Measurements from ENCODE around the gene ERV3-1.
A peak's percentile ranks its signal among the peaks of the same experiment; 100 is the strongest.
"Not testable (repeated sequence)": the region's sequence is repeated elsewhere in the genome, so short reads cannot be mapped to it uniquely, and the experiment has no call there.

ERV3-1 gene, protein sequence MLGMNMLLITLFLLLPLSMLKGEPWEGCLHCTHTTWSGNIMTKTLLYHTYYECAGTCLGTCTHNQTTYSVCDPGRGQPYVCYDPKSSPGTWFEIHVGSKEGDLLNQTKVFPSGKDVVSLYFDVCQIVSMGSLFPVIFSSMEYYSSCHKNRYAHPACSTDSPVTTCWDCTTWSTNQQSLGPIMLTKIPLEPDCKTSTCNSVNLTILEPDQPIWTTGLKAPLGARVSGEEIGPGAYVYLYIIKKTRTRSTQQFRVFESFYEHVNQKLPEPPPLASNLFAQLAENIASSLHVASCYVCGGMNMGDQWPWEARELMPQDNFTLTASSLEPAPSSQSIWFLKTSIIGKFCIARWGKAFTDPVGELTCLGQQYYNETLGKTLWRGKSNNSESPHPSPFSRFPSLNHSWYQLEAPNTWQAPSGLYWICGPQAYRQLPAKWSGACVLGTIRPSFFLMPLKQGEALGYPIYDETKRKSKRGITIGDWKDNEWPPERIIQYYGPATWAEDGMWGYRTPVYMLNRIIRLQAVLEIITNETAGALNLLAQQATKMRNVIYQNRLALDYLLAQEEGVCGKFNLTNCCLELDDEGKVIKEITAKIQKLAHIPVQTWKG

DNA sequence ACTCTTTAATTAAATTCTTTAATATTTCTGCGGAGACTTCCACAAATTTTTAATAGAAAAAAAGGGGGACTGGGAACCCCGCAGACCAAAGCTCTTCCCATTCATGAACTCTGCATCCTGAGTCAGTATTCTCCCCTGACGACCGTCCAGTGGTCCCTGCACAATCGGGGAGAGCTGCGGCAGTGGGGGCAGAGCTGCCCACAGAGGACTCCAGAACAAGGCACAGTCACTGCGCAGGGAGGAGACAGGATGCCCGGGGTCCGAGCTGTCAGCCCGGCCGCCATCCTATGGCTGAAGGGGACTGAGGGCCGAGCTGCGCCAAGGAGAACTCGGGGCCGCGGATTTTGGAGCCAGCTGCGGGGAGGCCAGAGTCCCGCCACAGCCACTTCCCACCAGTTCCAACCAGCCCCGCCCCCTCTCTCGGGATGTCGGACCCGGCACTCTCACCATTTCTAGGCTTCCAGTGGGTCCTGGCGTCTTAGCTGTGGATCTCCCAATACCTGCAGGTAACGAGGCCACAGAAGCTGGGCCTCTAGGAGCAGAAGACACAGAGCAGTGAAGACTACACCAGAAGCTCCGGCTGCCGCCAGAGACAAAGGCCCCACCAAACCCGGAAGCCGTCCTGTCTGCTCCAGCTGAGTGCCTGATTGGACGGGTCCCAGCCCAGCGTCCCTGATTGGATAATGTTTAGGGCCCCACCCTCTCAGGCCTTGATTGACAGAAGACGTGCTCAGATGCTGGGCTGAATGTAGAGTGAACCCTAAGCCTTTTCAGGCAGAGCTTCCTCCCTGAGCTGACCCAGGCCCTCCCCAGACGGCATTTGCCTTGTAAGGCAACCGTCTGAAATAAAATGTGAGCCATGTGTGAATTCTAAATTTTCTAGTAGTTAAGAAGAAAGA, at the start of gene ERV3-1:
TSS of gene ERV3-1 (minus strand) at position 594 of the 899 bp plus-strand sequence. CDS start 13,661 bp downstream, outside the sequence.
- peak; percentile 95 for DNase-seq

DNA sequence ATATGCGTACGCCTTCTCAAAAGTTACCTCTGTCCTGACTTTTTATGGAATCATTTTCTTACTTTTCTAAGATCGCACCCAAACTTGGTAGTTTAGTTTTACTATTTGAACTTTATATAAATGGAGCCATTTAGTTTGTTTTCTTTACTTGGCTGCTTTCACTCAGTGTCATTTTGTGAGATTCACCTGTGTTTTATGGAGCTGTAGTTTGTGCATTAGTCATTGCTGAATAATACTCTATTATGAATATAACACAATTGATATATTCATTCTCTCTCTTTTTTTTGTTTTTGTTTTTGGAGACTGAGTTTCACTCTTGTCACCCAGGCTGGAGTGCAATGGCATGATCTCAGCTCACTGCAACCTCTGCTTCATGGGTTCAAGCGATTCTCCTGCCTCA, 49.3 kb upstream of the ERV3-1 start:
- not testable (repeated sequence) for DNase-seq

DNA sequence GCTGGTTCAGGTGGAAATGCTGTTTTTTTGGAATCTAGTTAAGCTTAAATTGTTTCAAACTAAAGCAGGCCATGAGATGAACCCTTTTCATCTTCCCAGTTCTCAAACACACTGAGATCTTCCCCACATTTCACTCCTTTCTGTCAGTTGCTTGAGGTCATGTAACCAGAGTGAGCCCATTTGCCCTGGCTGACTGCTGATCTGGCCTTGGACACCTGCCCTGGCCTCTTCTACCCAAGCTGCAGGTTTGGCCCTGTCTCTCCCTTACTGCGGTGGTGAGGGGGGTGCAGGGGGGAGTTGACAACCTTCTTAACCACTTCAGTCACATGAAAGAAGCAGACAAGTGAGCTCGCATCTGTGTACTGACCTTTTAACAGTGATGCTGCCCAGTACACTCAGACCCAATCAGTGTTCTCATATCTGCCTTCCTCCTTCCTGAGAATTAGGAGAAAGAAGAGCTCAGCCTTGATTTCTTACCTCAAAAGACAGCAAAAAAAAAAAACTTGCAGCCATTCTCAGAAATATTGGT, 48.0 kb upstream of the ERV3-1 start:
- not testable (repeated sequence) for DNase-seq

DNA sequence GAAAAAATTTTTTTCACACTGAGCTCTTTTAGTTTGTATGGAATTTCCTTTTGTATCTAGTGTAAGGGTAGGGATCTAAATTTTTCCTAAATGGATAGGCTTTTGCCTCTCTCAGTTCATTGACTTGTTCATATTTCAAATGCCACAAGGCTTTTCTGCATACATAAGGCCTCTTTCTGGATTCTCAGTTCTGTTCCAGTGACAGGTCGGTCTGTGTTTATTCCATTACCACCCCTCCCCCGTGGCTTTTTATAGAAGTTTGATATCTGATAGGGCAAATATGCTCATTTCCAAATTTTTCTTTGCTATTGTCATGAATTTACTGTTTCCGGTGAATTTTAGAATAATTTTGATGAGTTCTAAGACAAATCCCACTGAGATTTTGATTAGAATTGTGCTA, 45.2 kb upstream of the ERV3-1 start:
- not testable (repeated sequence) for DNase-seq

DNA sequence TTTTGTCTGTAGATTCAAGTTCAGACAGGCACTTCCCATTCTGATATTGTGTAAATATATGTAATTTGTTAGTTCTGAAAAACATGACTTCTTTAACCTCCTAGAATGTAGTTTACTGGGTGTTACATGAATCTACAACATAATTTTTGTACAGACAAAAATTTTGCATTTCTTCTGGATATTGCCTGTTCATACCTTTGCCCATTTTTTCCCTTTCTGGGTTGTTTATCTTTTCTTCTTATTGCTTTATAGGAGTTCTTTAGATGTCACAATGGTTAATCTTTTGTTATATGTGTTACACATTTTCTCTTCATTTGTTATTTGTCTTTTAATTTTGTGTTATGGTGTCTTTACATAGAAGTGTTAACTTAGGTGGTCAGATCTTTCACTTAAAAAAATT, 44.7 kb upstream of the ERV3-1 start:
- not testable (repeated sequence) for DNase-seq

DNA sequence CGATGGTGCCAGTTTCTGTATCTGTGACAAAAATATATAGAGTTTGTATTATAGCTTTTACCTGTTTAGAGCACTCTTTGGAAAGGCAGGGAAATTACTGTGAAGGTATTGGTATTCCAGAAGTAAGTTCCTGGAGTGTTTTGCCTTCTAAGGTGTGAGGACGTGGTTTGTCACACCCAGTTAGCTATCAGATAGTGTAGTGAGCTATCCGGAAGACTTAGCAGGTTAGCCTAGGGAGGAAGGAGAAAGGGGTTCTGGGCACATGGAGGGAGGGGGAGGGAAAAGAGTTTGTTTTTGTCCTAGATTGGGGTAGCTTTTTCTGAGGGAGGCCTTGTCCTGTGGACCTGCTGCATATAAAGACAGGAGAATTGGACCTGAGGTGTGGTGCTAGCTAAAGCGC, 39.8 kb upstream of the ERV3-1 start:
- DNase-seq = not testable (repeated sequence)

DNA sequence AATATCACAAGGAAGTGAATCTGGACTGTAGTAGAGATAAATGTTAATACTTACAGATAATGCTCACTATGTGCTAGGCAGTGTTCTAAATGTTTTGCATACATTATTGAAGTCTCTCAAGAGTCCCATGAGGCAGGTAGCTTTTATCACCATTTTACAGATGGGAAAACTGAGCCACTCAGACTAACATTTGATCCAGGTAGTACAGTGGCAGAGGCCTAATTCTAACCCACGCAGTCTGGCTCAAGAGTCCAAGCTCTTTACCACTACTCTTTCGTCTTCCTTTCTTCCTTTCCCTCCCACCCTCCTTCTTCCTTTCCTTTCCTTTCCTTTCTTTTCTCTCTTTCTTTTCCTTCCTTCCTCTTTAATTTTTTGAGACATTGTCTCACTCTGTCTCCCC, 39.1 kb upstream of the ERV3-1 start:
- DNase-seq = not testable (repeated sequence)

DNA sequence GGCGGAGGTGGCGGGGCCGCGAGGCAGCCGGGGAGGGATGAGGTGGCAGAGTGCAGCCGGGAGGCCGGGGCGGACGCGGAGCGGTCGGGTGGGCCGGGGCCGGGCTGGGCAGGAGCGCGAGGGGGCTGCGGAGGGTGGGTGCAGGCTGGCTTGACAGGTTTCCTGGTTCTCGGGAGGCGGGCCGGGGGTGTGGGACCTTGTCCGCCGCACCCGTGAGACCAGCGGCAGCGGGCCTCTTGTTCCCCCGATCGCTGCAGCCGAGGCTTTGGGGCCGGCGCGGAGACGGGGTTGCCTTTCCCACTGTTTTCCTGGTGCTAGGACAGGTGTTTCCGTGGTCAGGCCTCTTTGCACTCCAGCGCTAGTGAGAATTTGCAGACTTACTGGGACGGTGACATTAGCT, 32.3 kb upstream of the ERV3-1 start:
- DNase-seq = not testable (repeated sequence)

DNA sequence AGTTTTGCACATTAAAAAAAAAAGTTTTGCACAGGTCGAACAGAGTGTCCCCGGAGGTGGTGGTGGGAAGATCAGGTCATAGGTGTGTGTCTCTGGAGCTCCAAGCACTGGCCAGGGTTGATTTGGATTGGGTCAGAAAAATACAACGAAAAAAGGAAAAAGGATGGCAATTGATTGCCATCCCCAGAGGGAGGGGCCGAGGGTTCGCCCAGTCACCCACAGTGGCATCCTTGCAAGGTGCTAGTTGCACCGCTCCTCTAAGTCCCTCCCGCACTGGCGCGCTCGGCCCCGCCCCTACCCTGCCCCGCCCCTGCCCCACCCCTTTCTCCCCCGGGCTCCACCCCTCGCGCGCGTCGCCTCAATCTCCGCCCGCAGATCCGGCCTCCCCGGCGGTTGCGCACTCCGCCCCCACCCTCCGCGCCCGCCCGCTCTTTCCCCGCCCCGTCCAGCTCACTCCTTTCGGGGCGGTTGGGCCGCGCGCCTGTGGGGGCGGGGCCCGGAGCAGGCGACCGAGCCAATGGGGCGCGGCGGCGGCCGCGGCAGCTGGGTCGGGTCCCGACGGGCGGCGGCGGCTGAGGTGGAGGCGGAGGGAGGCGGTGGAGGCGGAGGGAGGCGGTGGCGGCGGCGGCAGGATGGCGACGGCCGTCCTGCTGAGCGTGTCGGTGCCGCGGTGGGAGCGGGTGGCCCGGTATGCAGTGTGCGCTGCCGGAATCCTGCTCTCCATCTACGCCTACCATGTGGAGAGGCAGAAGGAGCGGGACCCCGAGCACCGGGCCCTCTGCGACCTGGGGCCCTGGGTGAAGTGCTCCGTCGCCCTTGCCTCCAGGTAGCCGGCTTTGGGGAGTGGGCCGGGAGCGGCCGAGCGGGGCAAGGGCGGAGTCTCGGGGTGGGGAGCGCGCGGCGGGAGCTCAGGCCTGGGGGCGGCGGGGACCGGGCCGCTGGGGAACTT, 31.5 kb upstream of the ERV3-1 start:
- peak; percentile 66 for DNase-seq

DNA sequence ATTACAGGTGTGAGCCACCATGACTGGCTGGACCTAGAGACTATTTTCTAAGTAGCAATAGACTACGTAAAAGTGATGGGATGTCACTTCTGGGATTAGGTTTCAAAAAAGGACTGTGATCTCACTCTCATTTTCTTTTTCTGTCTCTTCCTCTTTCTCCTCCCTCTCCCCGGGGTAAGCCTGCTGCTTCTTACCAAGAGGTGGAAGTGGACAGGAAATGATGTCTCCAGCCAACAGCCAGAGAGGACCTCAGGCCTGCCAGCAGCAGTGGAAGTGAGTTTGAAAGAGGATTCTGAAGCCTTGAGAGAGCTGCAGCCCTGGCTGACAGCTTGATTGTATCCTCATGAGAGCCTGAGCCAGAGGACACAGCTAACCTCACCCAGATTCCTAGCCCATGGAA, 30.0 kb upstream of the ERV3-1 start:
- not testable (repeated sequence) for DNase-seq

DNA sequence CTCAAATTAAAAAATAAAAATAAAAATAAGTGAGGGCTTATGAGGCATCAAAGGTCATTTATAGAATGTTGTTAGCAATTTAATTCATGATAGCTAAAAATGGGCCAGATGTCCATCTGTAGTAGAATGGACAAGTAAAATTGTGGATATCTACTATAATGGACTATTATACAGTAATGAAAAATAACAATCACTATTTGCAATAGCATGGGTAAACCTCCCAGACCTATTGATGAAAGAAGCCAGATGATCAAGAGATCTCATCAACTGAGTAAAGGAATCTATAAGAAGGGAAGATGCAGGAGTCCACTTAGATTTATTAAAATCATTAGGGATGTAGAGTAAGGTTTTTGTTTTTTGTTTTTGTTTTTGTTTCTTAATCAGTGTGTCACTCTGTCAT, 29.0 kb upstream of the ERV3-1 start:
- not testable (repeated sequence) for DNase-seq

DNA sequence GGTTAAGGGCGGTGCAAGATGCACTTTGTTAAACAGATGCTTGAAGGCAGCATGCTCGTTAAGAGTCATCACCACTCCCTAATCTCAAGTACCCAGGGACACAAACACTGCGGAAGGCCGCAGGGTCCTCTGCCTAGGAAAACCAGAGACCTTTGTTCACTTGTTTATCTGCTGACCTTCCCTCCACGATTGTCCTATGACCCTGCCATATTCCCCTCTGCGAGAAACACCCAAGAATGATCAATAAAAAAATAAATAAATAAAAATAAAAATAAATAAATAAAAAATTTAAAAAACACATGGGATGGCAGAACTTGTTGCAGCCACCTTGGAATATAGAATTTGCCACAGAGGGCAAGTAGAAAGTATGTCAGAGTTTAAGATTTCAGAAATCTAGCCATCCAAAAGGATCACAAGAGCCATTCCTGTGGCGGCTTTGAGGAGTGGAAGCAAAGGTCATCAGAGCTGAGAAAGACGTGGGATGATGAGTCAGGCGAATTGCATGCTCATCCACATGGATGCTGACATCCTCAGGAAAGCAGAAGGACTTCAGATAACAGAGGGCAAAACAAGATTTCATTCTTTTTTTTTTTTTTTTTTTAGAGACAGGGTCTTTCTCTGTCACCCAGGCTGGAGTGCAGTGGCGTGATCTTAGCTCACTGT, 27.8 kb upstream of the ERV3-1 start:
- DNase-seq = not testable (repeated sequence)

DNA sequence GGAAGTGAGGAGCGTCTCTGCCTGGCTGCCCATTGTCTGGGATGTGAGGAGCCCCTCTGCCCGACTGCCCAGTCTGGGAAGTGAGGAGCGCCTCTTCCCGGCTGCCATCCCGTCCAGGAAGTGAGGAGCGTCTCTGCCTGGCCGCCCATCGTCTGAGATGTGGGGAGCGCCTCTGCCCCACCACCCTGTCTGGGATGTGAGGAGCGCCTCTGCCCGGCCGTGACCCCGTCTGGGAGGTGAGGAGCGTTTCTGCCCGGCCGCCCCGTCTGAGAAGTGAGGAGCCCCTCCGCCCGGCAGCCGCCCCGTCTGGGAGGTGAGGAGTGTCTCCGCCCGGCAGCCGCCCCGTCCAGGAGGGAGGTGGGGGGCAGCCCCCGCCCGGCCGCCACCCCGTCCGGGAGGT, 26.9 kb upstream of the ERV3-1 start:
- DNase-seq = not testable (repeated sequence)

DNA sequence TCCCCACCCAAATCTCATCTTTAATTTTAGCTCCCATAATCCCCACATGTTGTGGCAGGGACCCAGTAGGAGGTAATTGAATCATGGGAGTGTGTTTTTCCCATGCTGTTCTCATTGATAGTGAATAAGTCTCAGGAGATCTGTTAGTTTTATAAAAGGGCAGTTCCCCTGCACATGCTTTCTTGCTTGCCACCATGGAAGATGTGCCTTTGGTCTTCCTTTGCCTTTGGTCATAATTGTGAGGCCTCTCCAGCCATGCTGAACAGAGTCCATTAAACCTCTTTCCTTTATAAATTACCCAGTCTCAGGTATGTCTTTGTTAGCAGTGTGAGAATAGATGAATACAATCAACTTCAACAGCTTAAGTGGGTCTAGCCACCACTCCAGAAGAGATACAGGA, 18.5 kb upstream of the ERV3-1 start:
- DNase-seq = not testable (repeated sequence)

DNA sequence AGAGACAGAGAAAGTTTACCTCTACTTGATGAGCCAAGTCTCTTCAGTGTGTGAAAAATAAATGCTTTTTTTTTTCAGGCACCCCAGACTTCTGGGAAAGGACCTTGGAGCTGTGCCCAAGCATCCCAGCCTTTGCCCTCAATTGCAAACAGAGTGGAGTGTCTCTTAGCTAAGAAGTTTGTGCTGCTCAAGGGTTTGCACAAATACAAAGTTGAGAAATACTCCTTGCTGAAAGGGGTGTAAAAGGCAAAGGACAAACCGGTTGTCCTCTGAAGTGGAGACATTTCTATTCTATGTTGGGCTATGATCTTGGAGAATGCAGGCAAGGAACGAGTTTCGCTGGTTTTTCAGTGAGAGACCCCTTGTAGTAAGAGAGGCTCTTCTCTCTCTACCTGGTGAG, 14.5 kb upstream of the ERV3-1 start:
- DNase-seq = not testable (repeated sequence)

DNA sequence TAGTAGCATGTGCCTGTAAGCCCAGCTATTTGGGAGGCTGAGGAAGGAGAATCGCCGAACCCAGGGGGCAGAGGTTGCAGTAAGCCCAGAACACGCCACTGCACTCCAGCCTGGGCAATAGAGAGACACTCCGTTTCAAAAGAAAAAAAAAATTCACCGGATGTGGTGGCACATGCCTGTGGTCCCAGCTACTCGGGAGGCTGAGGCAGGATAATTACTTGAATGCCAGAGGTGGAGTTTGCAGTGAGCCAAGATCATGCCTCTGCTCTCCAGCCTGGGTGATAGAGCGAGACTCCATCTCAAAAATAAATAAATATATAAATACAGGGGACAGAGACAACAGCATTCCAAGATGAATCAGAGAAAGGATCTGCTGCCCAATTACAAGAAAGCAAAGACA, 3.4 kb upstream of the ERV3-1 start:
- not testable (repeated sequence) for DNase-seq

DNA sequence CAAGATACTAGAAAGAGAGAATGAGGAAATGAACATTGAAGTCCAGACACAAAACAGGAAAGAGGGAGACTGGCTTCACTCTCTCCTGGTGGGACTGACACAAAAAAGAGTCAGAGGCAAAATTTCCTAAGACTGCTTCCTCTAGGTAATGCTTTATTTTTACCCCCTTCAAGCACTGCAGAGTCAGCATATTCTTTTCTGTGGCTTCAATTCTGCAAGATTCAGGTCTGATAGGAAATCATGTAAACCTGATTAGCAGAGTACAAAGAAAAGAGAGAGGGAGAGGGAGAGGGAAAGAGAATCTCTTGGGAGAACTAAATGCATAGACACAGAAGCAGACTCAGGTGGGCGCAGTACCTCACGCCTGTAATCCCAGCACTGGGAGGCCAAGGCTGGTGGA, 2.9 kb upstream of the ERV3-1 start:
- not testable (repeated sequence) for DNase-seq

DNA sequence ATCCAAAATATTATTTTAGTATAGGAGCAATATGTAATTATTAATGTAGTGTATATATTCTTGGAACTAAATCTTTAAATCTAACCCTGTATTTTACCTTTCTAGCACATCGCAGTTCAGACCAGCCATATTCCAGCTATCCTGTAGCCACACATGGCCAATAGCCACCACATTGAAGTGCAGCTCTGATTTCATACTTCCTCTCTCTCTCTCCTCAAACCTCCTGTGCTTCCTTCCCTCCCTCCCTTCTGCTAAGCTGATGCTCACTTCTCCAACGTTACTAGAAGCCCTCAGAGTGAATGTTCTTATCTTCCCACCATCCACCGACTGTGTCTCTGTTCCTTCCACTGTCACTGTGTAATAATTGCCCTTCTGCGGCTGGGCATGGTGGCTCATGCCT, 549 bp upstream of the ERV3-1 start:
- DNase-seq = peak; percentile 25

DNA sequence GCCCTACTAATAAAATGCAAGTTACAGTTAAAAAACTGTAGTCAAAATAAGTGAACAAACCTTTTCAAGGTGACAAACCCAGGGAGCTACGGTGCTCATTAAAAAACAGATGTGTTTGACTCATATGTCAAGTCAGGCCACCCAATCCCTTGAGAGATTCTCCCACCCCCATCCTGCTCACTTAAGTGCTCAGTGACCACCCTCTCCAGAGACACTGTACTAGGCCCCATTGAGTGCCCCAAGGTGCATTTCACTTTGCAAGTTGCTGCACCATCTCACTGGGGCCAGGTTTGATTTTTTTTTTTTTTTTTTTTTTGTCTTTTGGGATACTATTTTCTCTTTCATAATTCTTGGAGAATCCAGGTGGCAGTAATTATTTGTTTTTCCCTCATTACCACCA, 1.9 kb downstream of the ERV3-1 start:
- no peak for DNase-seq

DNA sequence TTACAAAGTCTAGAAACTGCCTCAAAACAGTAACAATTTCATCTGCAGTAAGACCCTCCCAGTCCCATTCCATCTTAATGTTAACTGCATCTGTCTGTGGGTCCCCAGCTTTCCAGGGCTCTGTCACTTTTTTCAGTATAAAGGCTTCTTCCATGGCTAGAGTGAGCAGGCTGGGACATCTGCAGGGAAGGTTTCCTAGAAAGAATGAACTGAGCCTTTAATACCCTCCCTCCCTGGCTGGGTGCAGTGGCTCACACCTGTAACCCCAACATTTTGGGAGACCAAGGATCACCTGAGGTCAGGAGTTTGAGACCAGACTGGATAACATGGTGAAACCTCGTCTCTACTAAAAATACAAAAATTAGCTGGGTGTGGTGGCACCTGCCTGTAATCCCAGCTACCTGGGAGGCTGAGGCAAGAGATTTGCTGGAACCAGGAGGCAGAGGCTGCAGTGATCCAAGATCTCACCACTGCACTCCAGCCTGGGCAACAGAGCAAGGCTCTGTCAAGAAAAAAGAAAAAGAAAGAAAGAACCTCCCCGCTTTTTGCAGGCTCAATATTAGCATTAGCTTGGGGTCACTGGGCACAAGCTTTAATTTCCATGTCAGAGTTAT, 3.4 kb downstream of the ERV3-1 start:
- DNase-seq = no peak

DNA sequence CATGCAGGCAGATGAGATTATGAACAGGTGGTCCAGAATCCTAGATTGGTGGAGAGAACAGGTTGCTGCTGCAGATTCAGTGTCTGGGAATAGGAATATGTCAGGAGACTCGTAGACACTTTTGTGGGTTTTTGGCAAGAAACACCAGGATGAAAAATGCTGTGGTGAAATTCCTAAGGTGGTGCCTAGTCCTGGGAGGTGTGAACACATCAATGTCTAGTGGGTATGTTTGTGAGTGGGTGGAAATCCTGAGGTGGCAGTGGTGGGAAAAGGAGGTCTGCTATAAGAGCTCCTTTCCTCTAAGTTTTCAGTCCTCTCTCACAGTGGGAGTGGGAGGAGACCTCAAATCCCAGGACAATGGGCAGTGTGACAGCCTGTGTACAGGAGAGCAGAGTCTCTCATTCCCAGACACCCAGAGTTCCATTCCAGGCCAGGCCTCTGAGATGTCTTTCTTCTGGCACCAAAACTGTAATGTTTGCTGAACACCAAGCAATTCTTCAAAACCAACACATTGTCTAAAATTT, 5.1 kb downstream of the ERV3-1 start:
- no peak for DNase-seq
